PC-3 (cell line): ENCODE measurements around the gene ARNT2.

Experiments used
- CTCF ChIP-seq: fragments of 300-600 bp; sonication (generic); conservative IDR thresholded peaks from 2 replicates; pipeline ENCODE4 v1.5.1; 2017; ENCODE audit warnings: antibody characterized with exemption, low read depth, mild to moderate bottlenecking, low read length
- EZH2 ChIP-seq: fragments of 300-600 bp; sonication (generic); IDR thresholded peaks from one replicate; pipeline ENCODE4 v1.6.1; 2017; ENCODE audit warnings: antibody characterized with exemption, mild to moderate bottlenecking, low read length; ENCODE audit not compliant: unreplicated experiment

- TF ChIP-seq CTCF = no peak
- TF ChIP-seq EZH2 = no peak
These were observed 90.6 kb downstream of the ARNT2 start for GRCh38 chr15:80494756-80495155.
